IMR-90 (cell line): ENCODE measurements around the gene HMX1. TPM values are rescaled to one million over a fixed set of nuclear protein-coding genes. Genes with fewer than 3 reads are reported as not detected.

Source experiments
- ATAC-seq: fragments of 200-7000 bp; cut with Tn5 transposase; 2 replicates; pipeline ENCODE4 v1.9.1; 2020; ENCODE audit warnings: low read depth, mild to moderate bottlenecking, moderate library complexity
- BruUV-seq: library from RNA; stranded (reverse); fragments of 400-500 nt; replicated peaks from 2 replicates; lab custom pipeline; 2021; lab: Mats Ljungman, UMichigan
- CTCF ChIA-PET: fragments of 300-600 bp; formaldehyde crosslinking; extraction: SDS; loops from one replicate; lab custom pipeline; 2021; ENCODE audit warnings: antibody characterized with exemption; lab: Yijun Ruan, JAX
- POLR2A ChIA-PET: fragments of 300-600 bp; sonication (Branson Sonifier 250); formaldehyde crosslinking; loops from one replicate; lab custom pipeline; 2022; ENCODE audit warnings: antibody characterized with exemption; ENCODE audit not compliant: unreplicated experiment; lab: Charles Lee
- DNase-seq: peaks from one replicate; pipeline ENCODE4 v3.0.0; 2013
- H2AFZ ChIP-seq: replicated peaks from 2 replicates; pipeline ENCODE3; 2013; ENCODE audit warnings: low read length, mild to moderate bottlenecking; ENCODE audit not compliant: poor library complexity
- H2AK5ac ChIP-seq: 2 replicates; pipeline ENCODE4 v1.6.1; 2013; ENCODE audit warnings: low read depth, low read length, inconsistent platforms
- H2AK9ac ChIP-seq: replicated peaks from 2 replicates; pipeline ENCODE3; 2013; ENCODE audit warnings: mild to moderate bottlenecking, low read depth, low read length, moderate library complexity; ENCODE audit not compliant: poor library complexity
- H2BK120ac ChIP-seq: 2 replicates; pipeline ENCODE4 v1.6.1; 2013; ENCODE audit warnings: low read depth, low read length, inconsistent platforms
- H2BK15ac ChIP-seq: 3 replicates; pipeline ENCODE4 v1.6.1; 2013; ENCODE audit warnings: low read depth, low read length, inconsistent platforms
- H2BK20ac ChIP-seq: 2 replicates; pipeline ENCODE4 v1.6.1; 2013; ENCODE audit warnings: low read depth, mild to moderate bottlenecking, inconsistent platforms, low read length, moderate library complexity
- H2BK5ac ChIP-seq: 2 replicates; pipeline ENCODE4 v1.6.1; 2013; ENCODE audit warnings: mild to moderate bottlenecking, low read depth, low read length, inconsistent platforms; ENCODE audit not compliant: poor library complexity, severe bottlenecking
- H3K14ac ChIP-seq: replicated peaks from 2 replicates; pipeline ENCODE4 v1.6.1; 2013; ENCODE audit warnings: low read depth, low read length, inconsistent platforms
- H3K18ac ChIP-seq: 2 replicates; pipeline ENCODE4 v1.6.1; 2013; ENCODE audit warnings: low read depth, low read length, control low read depth
- H3K23ac ChIP-seq: 2 replicates; pipeline ENCODE4 v1.6.1; 2013; ENCODE audit warnings: low read depth, low read length, inconsistent platforms
- H3K27ac ChIP-seq: 2 replicates; pipeline ENCODE4 v1.5.1; 2013; ENCODE audit warnings: mild to moderate bottlenecking, control low read depth, low read length; ENCODE audit not compliant: insufficient read depth
- H3K27me3 ChIP-seq: 2 replicates; pipeline ENCODE4 v1.6.1; 2013; ENCODE audit warnings: low read length; ENCODE audit not compliant: control insufficient read depth, insufficient read depth
- H3K36me3 ChIP-seq: 2 replicates; pipeline ENCODE4 v1.6.1; 2013; ENCODE audit warnings: low read length, mixed read lengths; ENCODE audit not compliant: control insufficient read depth, insufficient read depth
- H3K4ac ChIP-seq: 2 replicates; pipeline ENCODE4 v1.6.1; 2013; ENCODE audit warnings: low read depth, low read length, inconsistent platforms
- H3K4me1 ChIP-seq: 2 replicates; pipeline ENCODE4 v1.6.1; 2013; ENCODE audit warnings: low read length, mixed read lengths; ENCODE audit not compliant: control insufficient read depth, insufficient read depth
- H3K4me2 ChIP-seq: 2 replicates; pipeline ENCODE4 v1.6.1; 2013; ENCODE audit warnings: low read depth, mild to moderate bottlenecking, control low read depth, low read length, moderate library complexity
- H3K4me3 ChIP-seq: 2 replicates; pipeline ENCODE4 v1.5.1; 2013; ENCODE audit warnings: low read depth, mild to moderate bottlenecking, control low read depth, low read length, moderate library complexity; ENCODE audit not compliant: insufficient read depth
- H3K56ac ChIP-seq: 2 replicates; pipeline ENCODE4 v1.6.1; 2013; ENCODE audit warnings: low read length, inconsistent platforms; ENCODE audit not compliant: insufficient read depth; ENCODE audit errors: extremely low read depth
- H3K79me1 ChIP-seq, 2 experiments: 2 replicates each; pipeline ENCODE4 v1.6.1; 2013; ENCODE audit warnings: low read length in 2 of 2, inconsistent platforms in 1 of 2, low read depth in 1 of 2
- H3K9ac ChIP-seq: 2 replicates; pipeline ENCODE4 v1.6.1; 2013; ENCODE audit warnings: low read depth, low read length, control low read depth
- H3K9me1 ChIP-seq: 2 replicates; pipeline ENCODE4 v1.6.1; 2013; ENCODE audit warnings: low read length, inconsistent platforms; ENCODE audit not compliant: insufficient read depth
- H3K9me3 ChIP-seq: 2 replicates; pipeline ENCODE4 v1.6.1; 2013; ENCODE audit warnings: low read length; ENCODE audit not compliant: control insufficient read depth, insufficient read depth
- H4K20me1 ChIP-seq: 2 replicates; pipeline ENCODE4 v1.6.1; 2013; ENCODE audit warnings: low read length, inconsistent platforms; ENCODE audit not compliant: insufficient read depth
- H4K5ac ChIP-seq: 2 replicates; pipeline ENCODE4 v1.6.1; 2013; ENCODE audit warnings: mild to moderate bottlenecking, low read depth, low read length, control low read depth
- H4K8ac ChIP-seq, 2 experiments: 2 replicates each; pipeline ENCODE4 v1.6.1; 2013; ENCODE audit warnings: low read depth in 2 of 2, low read length in 2 of 2, control low read depth in 1 of 2, inconsistent platforms in 1 of 2
- H4K91ac ChIP-seq: 2 replicates; pipeline ENCODE4 v1.6.1; 2013; ENCODE audit warnings: low read depth, low read length, inconsistent platforms; ENCODE audit not compliant: insufficient read depth
- BHLHE40 ChIP-seq: fragments of 150-350 bp; IDR thresholded peaks from 2 replicates; pipeline ENCODE4 v1.6.1; 2016; ENCODE audit warnings: mild to moderate bottlenecking, low read depth, low read length
- CEBPB ChIP-seq: IDR thresholded peaks from 2 replicates; pipeline ENCODE4 v1.6.1; 2012; ENCODE audit warnings: low read depth, low read length, improper control_type of control experiment
- CHD1 ChIP-seq: IDR thresholded peaks from 2 replicates; pipeline ENCODE4 v1.6.1; 2012; ENCODE audit warnings: low read depth, low read length, improper control_type of control experiment
- ELK1 ChIP-seq: fragments of 150-350 bp; IDR thresholded peaks from 2 replicates; pipeline ENCODE4 v1.6.1; 2016; ENCODE audit warnings: low read depth, mild to moderate bottlenecking, low read length, moderate library complexity, borderline replicate concordance
- FOS ChIP-seq: fragments of 150-350 bp; IDR thresholded peaks from 2 replicates; pipeline ENCODE4 v1.6.1; 2016; ENCODE audit warnings: low read depth, low read length
- MAFK ChIP-seq: IDR thresholded peaks from 2 replicates; pipeline ENCODE4 v1.6.1; 2012; ENCODE audit warnings: low read depth, low read length, improper control_type of control experiment
- MAZ ChIP-seq: IDR thresholded peaks from 2 replicates; pipeline ENCODE4 v1.6.1; 2012; ENCODE audit warnings: low read depth, mild to moderate bottlenecking, low read length, improper control_type of control experiment, moderate library complexity, borderline replicate concordance
- MXI1 ChIP-seq: IDR thresholded peaks from 2 replicates; pipeline ENCODE4 v1.6.1; 2012; ENCODE audit warnings: low read depth, mild to moderate bottlenecking, low read length, moderate library complexity, borderline replicate concordance
- NFE2L2 ChIP-seq: fragments of 150-350 bp; IDR thresholded peaks from 2 replicates; pipeline ENCODE4 v1.6.1; 2016; ENCODE audit warnings: low read depth, mild to moderate bottlenecking, low read length
- POLR2A ChIP-seq: IDR thresholded peaks from 2 replicates; pipeline ENCODE4 v1.6.1; 2012; ENCODE audit warnings: mild to moderate bottlenecking, low read depth, low read length
- RAD21 ChIP-seq: IDR thresholded peaks from 2 replicates; pipeline ENCODE4 v1.6.1; 2012; ENCODE audit warnings: low read length, improper control_type of control experiment
- RCOR1 ChIP-seq: IDR thresholded peaks from 2 replicates; pipeline ENCODE4 v1.6.1; 2012; ENCODE audit warnings: mild to moderate bottlenecking, low read length, improper control_type of control experiment; ENCODE audit not compliant: insufficient replicate concordance
- RFX5 ChIP-seq: IDR thresholded peaks from 2 replicates; pipeline ENCODE4 v1.8.0; 2012; ENCODE audit warnings: low read depth, mild to moderate bottlenecking, low read length, moderate library complexity
- SMC3 ChIP-seq: fragments of 150-350 bp; IDR thresholded peaks from 2 replicates; pipeline ENCODE4 v1.6.1; 2016; ENCODE audit warnings: low read depth, mild to moderate bottlenecking, antibody characterized with exemption, low read length, moderate library complexity
- WGBS, 2 experiments: methylation state at CpG; one replicate each; pipeline versions ENCODE4 v1.1.5 to v1.1.7; 2013; ENCODE audit warnings: missing lambda C conversion rate in 2 of 2; ENCODE audit not compliant: insufficient read length in 1 of 2; ENCODE audit errors: extremely low coverage in 2 of 2; 5-methylcytosine and 5-hydroxymethylcytosine counted together
- dilution Hi-C: fragments of 300-500 bp; cut with HindIII; formaldehyde crosslinking; loops from one replicate; pipeline ENCODE4 v1.14.3; 2018; ENCODE audit warnings: low sequenced_read_pairs; ENCODE audit not compliant: unreplicated experiment
- in situ Hi-C: fragments of 300-500 bp; cut with MboI; formaldehyde crosslinking; loops from 3 replicates; pipeline ENCODE4 v1.14.3; 2019; ENCODE audit warnings: low sequenced_read_pairs, inconsistent platforms, mixed read lengths
- intact Hi-C: fragments of 100-400 bp; cut with micrococcal nuclease; formaldehyde crosslinking; loops from 2 replicates; pipeline ENCODE4 v1.10.0; 2022
- polyA plus RNA-seq, 3 experiments: library from polyadenylated mRNA; depleted of rRNA; stranded (reverse); fragments of >200 nt; gene quantifications; 2 replicates each; pipeline ENCODE4 v1.2.3, GENCODE V29; 2012; ENCODE audit warnings: low replicate concordance in 1 of 3
- total RNA-seq: library from RNA; depleted of rRNA; stranded (reverse); fragments of >200 nt; gene quantifications from 2 replicates; pipeline ENCODE4 v1.2.3, GENCODE V29; 2012
- TF ChIP-seq, protein P1 (sequence below): conservative IDR thresholded peaks from 2 replicates; pipeline ENCODE4 v1.5.1; 2012; ENCODE audit warnings: mild to moderate bottlenecking, low read depth, low read length, improper control_type of control experiment
- TF ChIP-seq, protein P2 (sequence below): fragments of 150-350 bp; IDR thresholded peaks from 2 replicates; pipeline ENCODE4 v1.6.1; 2017; ENCODE audit warnings: mild to moderate bottlenecking, antibody characterized with exemption, low read length, low read depth

Gene HMX1
- total and polyA plus RNA-seq, 2 of the 4 experiments (the other 2 are of a cell fraction), result not detected

GRCh38 chr4:8912506-8912905, 40.9 kb upstream of the HMX1 start:
- peak overlapping the region; percentile 32 for H2AFZ ChIP-seq
- H3K9ac ChIP-seq, result no peak overlapping the region
- H3K9me1 ChIP-seq, result no peaks in the 10 kb centered on the region
- no peak overlapping the region for H3K23ac ChIP-seq
- TF ChIP-seq POLR2A (no peak), RAD21 (no peak), FOS (no peak), CEBPB (no peak), CHD1 (no peak), MXI1 (no peak), ELK1 (no peak), RFX5 (no peak), MAZ (no peak), NFE2L2 (no peak), RCOR1 (no peak), BHLHE40 (no peak), MAFK (no peak), SMC3 (no peak)
- TF ChIP-seq, protein P1, sequence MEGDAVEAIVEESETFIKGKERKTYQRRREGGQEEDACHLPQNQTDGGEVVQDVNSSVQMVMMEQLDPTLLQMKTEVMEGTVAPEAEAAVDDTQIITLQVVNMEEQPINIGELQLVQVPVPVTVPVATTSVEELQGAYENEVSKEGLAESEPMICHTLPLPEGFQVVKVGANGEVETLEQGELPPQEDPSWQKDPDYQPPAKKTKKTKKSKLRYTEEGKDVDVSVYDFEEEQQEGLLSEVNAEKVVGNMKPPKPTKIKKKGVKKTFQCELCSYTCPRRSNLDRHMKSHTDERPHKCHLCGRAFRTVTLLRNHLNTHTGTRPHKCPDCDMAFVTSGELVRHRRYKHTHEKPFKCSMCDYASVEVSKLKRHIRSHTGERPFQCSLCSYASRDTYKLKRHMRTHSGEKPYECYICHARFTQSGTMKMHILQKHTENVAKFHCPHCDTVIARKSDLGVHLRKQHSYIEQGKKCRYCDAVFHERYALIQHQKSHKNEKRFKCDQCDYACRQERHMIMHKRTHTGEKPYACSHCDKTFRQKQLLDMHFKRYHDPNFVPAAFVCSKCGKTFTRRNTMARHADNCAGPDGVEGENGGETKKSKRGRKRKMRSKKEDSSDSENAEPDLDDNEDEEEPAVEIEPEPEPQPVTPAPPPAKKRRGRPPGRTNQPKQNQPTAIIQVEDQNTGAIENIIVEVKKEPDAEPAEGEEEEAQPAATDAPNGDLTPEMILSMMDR, result no peak
- TF ChIP-seq, protein P2, sequence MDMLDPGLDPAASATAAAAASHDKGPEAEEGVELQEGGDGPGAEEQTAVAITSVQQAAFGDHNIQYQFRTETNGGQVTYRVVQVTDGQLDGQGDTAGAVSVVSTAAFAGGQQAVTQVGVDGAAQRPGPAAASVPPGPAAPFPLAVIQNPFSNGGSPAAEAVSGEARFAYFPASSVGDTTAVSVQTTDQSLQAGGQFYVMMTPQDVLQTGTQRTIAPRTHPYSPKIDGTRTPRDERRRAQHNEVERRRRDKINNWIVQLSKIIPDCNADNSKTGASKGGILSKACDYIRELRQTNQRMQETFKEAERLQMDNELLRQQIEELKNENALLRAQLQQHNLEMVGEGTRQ, result no peak
- H4K5ac ChIP-seq, result no peak overlapping the region
- no peaks in the 10 kb centered on the region for H3K36me3 ChIP-seq
- CTCF ChIA-PET, result no interaction called here
- dilution Hi-C loops (no loop called here), intact Hi-C loops (no loop called here), in situ Hi-C loops (no loop called here)
- POLR2A ChIA-PET, result no interaction called here
- H3K18ac ChIP-seq, result no peak overlapping the region
- H3K4me2 ChIP-seq, result no peak overlapping the region
- H3K4me1 ChIP-seq, result no peaks in the 10 kb centered on the region
- H2BK5ac ChIP-seq, result no peak overlapping the region
- H3K56ac ChIP-seq, result no peak overlapping the region
- no TSS peak for BruUV-seq
- no peaks in the 10 kb centered on the region for H4K20me1 ChIP-seq
- no peak overlapping the region for H3K4me3 ChIP-seq
- no peak overlapping the region for H4K91ac ChIP-seq
- no peak overlapping the region for H2BK15ac ChIP-seq
- H2AK9ac ChIP-seq, result no peak overlapping the region
- H3K27me3 ChIP-seq, result no peaks in the 10 kb centered on the region
- H2BK20ac ChIP-seq, result no peak overlapping the region
- H3K9me3 ChIP-seq, result no peaks in the 10 kb centered on the region; the same call in 1 of the 2 replicates
- WGBS, 2 experiments, result 88% methylated on average over 3 of the region's 6 CpGs; no CpG with 5 or more reads in 1 of the 2 experiments
- H3K27ac ChIP-seq, result no peak overlapping the region
- DNase-seq (no peak), ATAC-seq (no peak)
- H3K79me1 ChIP-seq, result no peaks in the 10 kb centered on the region
- no peak overlapping the region for H2BK120ac ChIP-seq
- H2AK5ac ChIP-seq, result no peak overlapping the region
- no peak overlapping the region for H3K14ac ChIP-seq
- no peak overlapping the region for H3K4ac ChIP-seq
- H4K8ac ChIP-seq, result no peak overlapping the region
